HepG2 (cell line): ENCODE data around the gene KCNS1. TPM values are rescaled to one million over a fixed set of nuclear protein-coding genes. Genes with fewer than 3 reads are reported as not detected.

Experiments used
- ATAC-seq: fragments of 200-7000 bp; cut with Tn5 transposase; 3 replicates; pipeline ENCODE4 v1.9.1; 2020; ENCODE audit warnings: mild to moderate bottlenecking, moderate library complexity
- BruUV-seq: library from RNA; stranded (reverse); fragments of 400-500 nt; replicated peaks from 2 replicates; lab custom pipeline; 2021; lab: Mats Ljungman, UMichigan
- CTCF ChIA-PET: fragments of 300-600 bp; formaldehyde crosslinking; extraction: SDS; loops from one replicate; lab custom pipeline; 2021; ENCODE audit warnings: low total read pairs, inconsistent platforms, low intra/inter-chr PET ratio; lab: Yijun Ruan, JAX
- POLR2A ChIA-PET: fragments of 350-600 bp; sonication (Branson Sonifier 250); formaldehyde crosslinking; loops from one replicate; lab custom pipeline; 2020; ENCODE audit warnings: antibody characterized with exemption, inconsistent platforms; lab: Yijun Ruan, JAX
- DNase-seq: peaks from one replicate; pipeline ENCODE4 v3.0.0-alpha.2; 2015; ENCODE audit warnings: low spot score
- FAIRE-seq: peaks from 3 replicates; lab custom pipeline; 2011; peaks lifted over from hg19 to GRCh38; lab: Jason Lieb, UNC
- H2AFZ ChIP-seq: one replicate; pipeline ENCODE4 v1.6.1; 2011; ENCODE audit warnings: low read length, inconsistent platforms
- H3K27ac ChIP-seq: fragments of 300-600 bp; 3 replicates; pipeline ENCODE4 v1.8.0; 2011; ENCODE audit warnings: mixed run types, mild to moderate bottlenecking, mixed read lengths, low read length, inconsistent platforms; ENCODE audit not compliant: insufficient read depth; ENCODE audit errors: extremely low read length
- H3K27me3 ChIP-seq, 2 experiments: fragments of 200-600 bp in 1 of 2; 2 replicates in 1 of 2; 3 replicates in 1 of 2; pipeline versions ENCODE4 v1.6.0 to v1.8.0; 2011; ENCODE audit warnings: low read length in 2 of 2, mild to moderate bottlenecking in 2 of 2, moderate library complexity in 2 of 2, inconsistent platforms in 1 of 2; ENCODE audit not compliant: insufficient read depth in 2 of 2, control insufficient read depth in 1 of 2
- H3K36me3 ChIP-seq, 2 experiments: fragments of 200-600 bp in 1 of 2; replicated peaks in 1 of 2; 2 replicates in 1 of 2; 3 replicates in 1 of 2; pipeline versions ENCODE4 v1.5.1 to v1.8.0; 2011; ENCODE audit warnings: low read length in 2 of 2, inconsistent platforms in 1 of 2; ENCODE audit not compliant: insufficient read depth in 2 of 2, control insufficient read depth in 1 of 2
- H3K4me1 ChIP-seq: 2 replicates; pipeline ENCODE4 v1.5.1; 2012; ENCODE audit warnings: low read length, inconsistent platforms; ENCODE audit not compliant: insufficient read depth
- H3K4me2 ChIP-seq: 2 replicates; pipeline ENCODE4 v1.6.0; 2011; ENCODE audit warnings: low read depth, low read length, inconsistent platforms
- H3K4me3 ChIP-seq, 3 experiments: fragments of 200-600 bp in 1 of 3; sonication (generic), shearing (Covaris generic) in 1 of 3; replicated peaks in 1 of 3; 2 replicates each; pipeline ENCODE4 v1.5.1; 2011 to 2016; ENCODE audit warnings: low read length in 3 of 3, inconsistent platforms in 2 of 3, low read depth in 2 of 3, mild to moderate bottlenecking in 2 of 3, control low read depth in 1 of 3, mixed read lengths in 1 of 3; ENCODE audit not compliant: insufficient read depth in 1 of 3
- H3K79me2 ChIP-seq: one replicate; pipeline ENCODE4 v1.6.1; 2011; ENCODE audit warnings: low read length, inconsistent platforms; ENCODE audit not compliant: insufficient read depth
- H3K9ac ChIP-seq: 2 replicates; pipeline ENCODE4 v1.6.0; 2011; ENCODE audit warnings: mild to moderate bottlenecking, low read depth, low read length, inconsistent platforms; ENCODE audit not compliant: insufficient read depth
- H3K9me3 ChIP-seq: 2 replicates; pipeline ENCODE4 v1.5.1; 2012; ENCODE audit warnings: mild to moderate bottlenecking, low read length
- H4K20me1 ChIP-seq: 2 replicates; pipeline ENCODE4 v1.6.0; 2011; ENCODE audit warnings: inconsistent platforms, mild to moderate bottlenecking, low read length, moderate library complexity; ENCODE audit not compliant: insufficient read depth
- CERS6 ChIP-seq: sonication (generic); formaldehyde crosslinking; IDR thresholded peaks from 2 replicates; pipeline ENCODE4 v1.5.0; 2020; ENCODE audit warnings: missing genetic modification reagents
- E2F1 ChIP-seq: sonication (generic); formaldehyde crosslinking; IDR thresholded peaks from 2 replicates; pipeline ENCODE4 v1.5.0; 2020; ENCODE audit warnings: missing genetic modification reagents
- MAFG ChIP-seq: sonication (generic); formaldehyde crosslinking; IDR thresholded peaks from 2 replicates; pipeline ENCODE4 v1.5.1; 2020; ENCODE audit warnings: mild to moderate bottlenecking, missing genetic modification reagents
- PPARG ChIP-seq: conservative IDR thresholded peaks from 2 replicates; pipeline ENCODE4 v1.6.1; 2016; ENCODE audit warnings: missing biosample characterization, missing genetic modification reagents
- SP2 ChIP-seq: sonication (generic); formaldehyde crosslinking; IDR thresholded peaks from 2 replicates; pipeline ENCODE4 v1.5.1; 2020; ENCODE audit warnings: mild to moderate bottlenecking, missing genetic modification reagents
- TBX2 ChIP-seq: sonication (generic); formaldehyde crosslinking; IDR thresholded peaks from 2 replicates; pipeline ENCODE4 v1.5.0; 2020; ENCODE audit warnings: missing genetic modification reagents, mild to moderate bottlenecking, borderline replicate concordance
- ZKSCAN1 ChIP-seq: fragments of 150-350 bp; IDR thresholded peaks from 2 replicates; pipeline ENCODE4 v1.6.1; 2014; ENCODE audit warnings: low read length
- ZNF430 ChIP-seq: sonication (generic); formaldehyde crosslinking; IDR thresholded peaks from 2 replicates; pipeline ENCODE4 v1.9.0; 2021; ENCODE audit warnings: mild to moderate bottlenecking, missing genetic modification reagents
- ZNF564 ChIP-seq: sonication (generic); formaldehyde crosslinking; IDR thresholded peaks from 2 replicates; pipeline ENCODE4 v1.8.1; 2023; ENCODE audit warnings: mild to moderate bottlenecking, missing genetic modification reagents
- WGBS: methylation state at CpG from one replicate; pipeline ENCODE4 v1.1.6; 2017; ENCODE audit warnings: low lambda C conversion rate; 5-methylcytosine and 5-hydroxymethylcytosine counted together
- in situ Hi-C: cut with HindIII; loops from 2 replicates; pipeline ENCODE4 v1.10.0; 2017; ENCODE audit warnings: low pct_unique_long_range_greater_than_20kb; ENCODE audit not compliant: extremely low pct_ligation_motif_present
- intact Hi-C: fragments of 100-400 bp; cut with micrococcal nuclease; formaldehyde crosslinking; loops from one replicate; pipeline ENCODE4 v1.10.0; 2022; ENCODE audit not compliant: unreplicated experiment
- polyA plus RNA-seq, 8 experiments: library from polyadenylated mRNA; depleted of rRNA in 3 of 8; stranded (reverse) in 7 of 8; unstranded in 1 of 8; fragments of >200 nt; fragmentation: Illumina TruSeq in 4 of 8; extraction: Trizol in 4 of 8; gene quantifications; 2 replicates each; pipeline versions ENCODE4 v1.2.1 to v1.2.3, GENCODE V29; 2011 to 2016; ENCODE audit warnings: low read depth in 4 of 8, missing spikeins in 1 of 8, mixed read lengths in 1 of 8; ENCODE audit not compliant: insufficient read depth in 1 of 8
- total RNA-seq, 5 experiments: library from RNA; depleted of rRNA; stranded (reverse); fragments of >200 nt; fragmentation: Illumina TruSeq; extraction: Trizol; gene quantifications; 2 replicates each; pipeline ENCODE4 v1.2.3, GENCODE V29; 2016; ENCODE audit warnings: low read depth in 1 of 5

KCNS1 gene
- total and polyA plus RNA-seq, 2 of the 13 experiments (the other 11 are each of a cell fraction or from before 2014, with no cell fraction given): 0.03 TPM; not detected in 1

GRCh38 chr20:45115829-45116228 is 14.9 kb upstream of the KCNS1 start:
- no TSS peak for BruUV-seq
- intact Hi-C loops: no loop called here

More at GRCh38 chr20:45115829-45116228, 14.9 kb upstream of the KCNS1 start:
- Histone ChIP-seq H3K4me2 (no peak overlapping the region), H3K79me2 (no peaks in the 10 kb centered on the region), H3K27ac (no peak overlapping the region), H3K9ac (no peak overlapping the region), H2AFZ (no peak overlapping the region), H3K36me3 (no peaks in the 10 kb centered on the region), H3K9me3 (no peaks in the 10 kb centered on the region), H3K27me3 (peaks cover 10 to 30% of the 10 kb centered on the region in 2 experiments; a peak in 2 of 5 replicates), H4K20me1 (no peaks in the 10 kb centered on the region), H3K4me1 (peaks cover 7% of the 10 kb centered on the region; the same call in 1 of the 2 replicates), H3K4me3 (no peak overlapping the region)
- ATAC-seq: no peak
- CTCF ChIA-PET: no interaction called here
- 3% methylated on average over 4 of the region's 4 CpGs for WGBS
- in situ Hi-C loops: no loop called here
- DNase-seq: no peak
- TF ChIP-seq CERS6 (CRISPR knock-in tag) (no peak), SP2 (no peak), ZKSCAN1 (no peak), PPARG (CRISPR knock-in tag) (no peak), E2F1 (CRISPR knock-in tag) (no peak), ZNF430 (CRISPR knock-in tag) (no peak), TBX2 (CRISPR knock-in tag) (no peak), ZNF564 (CRISPR knock-in tag) (no peak), MAFG (CRISPR knock-in tag) (no peak)
- POLR2A ChIA-PET: no interaction called here
- FAIRE-seq: no peak
